GM12878 (cell line): ENCODE measurements around the gene TMEM255B. TPM values are rescaled to one million over a fixed set of nuclear protein-coding genes. Genes with fewer than 3 reads are reported as not detected.

Experiments used
- ATAC-seq: fragments of 200-7000 bp; cut with Tn5 transposase; 3 replicates; pipeline ENCODE4 v1.9.1; 2020; ENCODE audit warnings: mild to moderate bottlenecking, moderate library complexity
- BruUV-seq: library from RNA; stranded (reverse); fragments of 400-500 nt; replicated peaks from 2 replicates; lab custom pipeline; 2021; lab: Mats Ljungman, UMichigan
- CTCF ChIA-PET: fragments of 300-600 bp; sonication (Branson Sonifier 250); formaldehyde crosslinking; extraction: SDS; loops from one replicate; lab custom pipeline; 2021; ENCODE audit warnings: inconsistent platforms; lab: Yijun Ruan, JAX
- POLR2A ChIA-PET: fragments of 350-600 bp; formaldehyde crosslinking; extraction: SDS; loops from one replicate; lab custom pipeline; 2021; ENCODE audit warnings: inconsistent platforms; lab: Charles Lee
- RAD21 ChIA-PET: fragments of 300-600 bp; sonication (Branson Sonifier 250); formaldehyde crosslinking; loops from one replicate; lab custom pipeline; 2023; ENCODE audit warnings: antibody characterized with exemption; ENCODE audit not compliant: unreplicated experiment; lab: Charles Lee
- SMC1A ChIA-PET: fragments of 300-600 bp; sonication (Branson Sonifier 250); formaldehyde crosslinking; loops from one replicate; lab custom pipeline; 2023; ENCODE audit not compliant: unreplicated experiment, uncharacterized antibody; lab: Charles Lee
- DNase-seq: peaks from one replicate; pipeline ENCODE4 v3.0.0-alpha.2; 2011; ENCODE audit warnings: low read depth, low spot score
- FAIRE-seq: peaks from 3 replicates; lab custom pipeline; 2011; peaks lifted over from hg19 to GRCh38; lab: Jason Lieb, UNC
- H2AFZ ChIP-seq: 2 replicates; pipeline ENCODE4 v1.6.0; 2011; ENCODE audit warnings: low read depth, low read length, control low read depth; ENCODE audit not compliant: control insufficient read depth
- H3K27ac ChIP-seq: 2 replicates; pipeline ENCODE4 v1.5.1; 2011; ENCODE audit warnings: control low read depth; ENCODE audit not compliant: control insufficient read depth, insufficient read depth
- H3K27me3 ChIP-seq, 2 experiments: replicated peaks in 1 of 2; 2 replicates each; pipeline versions ENCODE4 v1.6.0 to v1.6.1; 2011; ENCODE audit warnings: low read length in 1 of 2; ENCODE audit not compliant: control insufficient read depth in 2 of 2, insufficient read depth in 2 of 2
- H3K36me3 ChIP-seq, 2 experiments: 2 replicates each; pipeline ENCODE4 v1.5.1; 2011; ENCODE audit warnings: low read length in 1 of 2; ENCODE audit not compliant: control insufficient read depth in 2 of 2, insufficient read depth in 2 of 2
- H3K4me1 ChIP-seq: 2 replicates; pipeline ENCODE4 v1.6.1; 2011; ENCODE audit warnings: mild to moderate bottlenecking, low read length, moderate library complexity, mixed read lengths; ENCODE audit not compliant: control insufficient read depth, insufficient read depth
- H3K4me2 ChIP-seq: 2 replicates; pipeline ENCODE4 v1.6.0; 2011; ENCODE audit warnings: control low read depth; ENCODE audit not compliant: control insufficient read depth, insufficient read depth
- H3K4me3 ChIP-seq: fragments of 200-600 bp; sonication (generic); 2 replicates; pipeline ENCODE4 v1.5.1; 2016
- H3K79me2 ChIP-seq: 2 replicates; pipeline ENCODE4 v1.6.0; 2011; ENCODE audit warnings: low read length; ENCODE audit not compliant: control insufficient read depth, insufficient read depth
- H3K9ac ChIP-seq: 2 replicates; pipeline ENCODE4 v1.8.0; 2011; ENCODE audit warnings: low read length, control low read depth, mixed read lengths; ENCODE audit not compliant: control insufficient read depth, insufficient read depth
- H3K9me3 ChIP-seq: replicated peaks from 3 replicates; pipeline ENCODE4 v1.5.1; 2011; ENCODE audit warnings: mild to moderate bottlenecking, low read length; ENCODE audit not compliant: control insufficient read depth, insufficient read depth
- H4K20me1 ChIP-seq: 2 replicates; pipeline ENCODE4 v1.6.0; 2011; ENCODE audit not compliant: control insufficient read depth, insufficient read depth
- BHLHE40 ChIP-seq, 2 experiments: fragments of 450-650 bp in 1 of 2; IDR thresholded peaks; 2 replicates each; pipeline ENCODE4 v1.6.1; 2011 to 2017; ENCODE audit warnings: low read depth in 2 of 2, borderline replicate concordance in 1 of 2, improper control_type of control experiment in 1 of 2, low read length in 1 of 2, mild to moderate bottlenecking in 1 of 2
- IRF4 ChIP-seq: IDR thresholded peaks from 2 replicates; pipeline ENCODE4 v1.6.1; 2011; ENCODE audit warnings: low read depth, low read length
- JUNB ChIP-seq: IDR thresholded peaks from 2 replicates; pipeline ENCODE4 v1.6.1; 2016; ENCODE audit warnings: antibody characterized with exemption, mild to moderate bottlenecking
- POLR2AphosphoS2 ChIP-seq: IDR thresholded peaks from 2 replicates; pipeline ENCODE4 v1.6.1; 2011; ENCODE audit warnings: low read depth, mild to moderate bottlenecking, low read length, improper control_type of control experiment, moderate library complexity
- RBBP5 ChIP-seq: fragments of 200-600 bp; sonication (generic); conservative IDR thresholded peaks from 2 replicates; pipeline ENCODE4 v1.6.1; 2016
- SMC3 ChIP-seq: IDR thresholded peaks from 2 replicates; pipeline ENCODE4 v1.6.1; 2011; ENCODE audit warnings: low read length, improper control_type of control experiment, borderline replicate concordance
- ZNF687 ChIP-seq: fragments of 450-650 bp; IDR thresholded peaks from 2 replicates; pipeline ENCODE4 v1.6.1; 2017; ENCODE audit warnings: mild to moderate bottlenecking, moderate library complexity
- WGBS: methylation state at CpG from one replicate; pipeline ENCODE4 v1.1.6; 2016; ENCODE audit warnings: low lambda C conversion rate; ENCODE audit not compliant: insufficient replicate concordance, insufficient coverage; ENCODE audit errors: missing lambda C conversion rate; 5-methylcytosine and 5-hydroxymethylcytosine counted together
- in situ Hi-C: fragments of 300-500 bp; cut with MboI; formaldehyde crosslinking; loops from 9 replicates; pipeline ENCODE4 v1.14.3; 2018; ENCODE audit warnings: mixed read lengths
- intact Hi-C: fragments of 100-400 bp; cut with micrococcal nuclease; formaldehyde crosslinking; loops from one replicate; pipeline ENCODE4 v1.14.2; 2022; ENCODE audit not compliant: unreplicated experiment
- polyA plus RNA-seq, 11 experiments: library from polyadenylated mRNA; depleted of rRNA in 4 of 11; unstranded in 6 of 11; stranded (reverse) in 5 of 11; fragments of >200 nt; fragmentation: Nextera tagmentation in 4 of 11; fragmentation: Illumina TruSeq in 1 of 11; extraction: Ambion mirVana in 4 of 11; extraction: Trizol in 1 of 11; gene quantifications; 1 replicate in 1 of 11; 2 replicates in 10 of 11; pipeline versions ENCODE4 v1.2.1 to v1.2.3, GENCODE V29; 2011 to 2016; ENCODE audit warnings: inconsistent platforms in 2 of 11, missing spikeins in 2 of 11, low read depth in 1 of 11
- total RNA-seq, 4 experiments: library from RNA; depleted of rRNA in 3 of 4; stranded (reverse); fragments of >200 nt in 3 of 4; fragmentation: Illumina TruSeq in 1 of 4; extraction: Trizol in 1 of 4; gene quantifications; 2 replicates each; pipeline versions ENCODE4 v1.2.1 to v1.2.3, GENCODE V29; 2013 to 2021

The TMEM255B gene
- total and polyA plus RNA-seq, 10 of the 15 experiments (the other 5 are each of a cell fraction or from before 2014, with no cell fraction given) = 0.04 to 0.62 (median 0.13) TPM; not detected in 3

GRCh38 chr13:113816946-113817859, 58.2 kb downstream of the TMEM255B start (continued):
- peak; percentile 70 to 74 for TF ChIP-seq BHLHE40 (IDR thresholded peaks at IDR 0.05; ENCODE audit: borderline replicate concordance in 1 of 2, low read depth in 2 of 2, low read length in 1 of 2)
- TF ChIP-seq SMC3 = peak; percentile 78

GRCh38 chr13:113817860-113818691, 59.0 kb downstream of the TMEM255B start:
- Histone ChIP-seq H3K9ac (no peak overlapping the region), H3K4me2 (no peak overlapping the region), H2AFZ (no peak overlapping the region), H4K20me1 (no peaks in the 10 kb centered on the region), H3K9me3 (no peaks in the 10 kb centered on the region), H3K27me3 (no peaks in the 10 kb centered on the region), H3K4me3 (no peak overlapping the region), H3K4me1 (no peaks in the 10 kb centered on the region), H3K27ac (no peak overlapping the region), H3K79me2 (no peaks in the 10 kb centered on the region; the same call in 1 of the 2 replicates), H3K36me3 (no peaks in the 10 kb centered on the region)
- ChIA-PET RAD21 (no interaction called here), POLR2A (no interaction called here), CTCF (no interaction called here), SMC1A (no interaction called here)
- TF ChIP-seq POLR2AphosphoS2 (no peak), IRF4 (no peak), RBBP5 (no peak), ZNF687 (no peak), JUNB (no peak)
- ATAC-seq = no peak
- no peak for DNase-seq
- WGBS = 92% methylated on average over 52 of the region's 60 CpGs
- intact Hi-C loops (loop anchor here (1.0 to 10.0 kb wide), 2 partner anchors 327 to 408 kb away; no protein-coding TSS in a partner anchor), in situ Hi-C loops (no loop called here)
- FAIRE-seq = no peak
- BruUV-seq = no TSS peak
